ENCODE measurements around the gene GPANK1. TPM values are rescaled to one million over a fixed set of nuclear protein-coding genes. Genes with fewer than 3 reads are reported as not detected.

GPANK1 gene
- total and polyA plus RNA-seq, 9 of the 15 experiments (the other 6 are each of a cell fraction or from before 2014, with no cell fraction given), result 32.2 to 111 (median 46.3) TPM

DNA sequence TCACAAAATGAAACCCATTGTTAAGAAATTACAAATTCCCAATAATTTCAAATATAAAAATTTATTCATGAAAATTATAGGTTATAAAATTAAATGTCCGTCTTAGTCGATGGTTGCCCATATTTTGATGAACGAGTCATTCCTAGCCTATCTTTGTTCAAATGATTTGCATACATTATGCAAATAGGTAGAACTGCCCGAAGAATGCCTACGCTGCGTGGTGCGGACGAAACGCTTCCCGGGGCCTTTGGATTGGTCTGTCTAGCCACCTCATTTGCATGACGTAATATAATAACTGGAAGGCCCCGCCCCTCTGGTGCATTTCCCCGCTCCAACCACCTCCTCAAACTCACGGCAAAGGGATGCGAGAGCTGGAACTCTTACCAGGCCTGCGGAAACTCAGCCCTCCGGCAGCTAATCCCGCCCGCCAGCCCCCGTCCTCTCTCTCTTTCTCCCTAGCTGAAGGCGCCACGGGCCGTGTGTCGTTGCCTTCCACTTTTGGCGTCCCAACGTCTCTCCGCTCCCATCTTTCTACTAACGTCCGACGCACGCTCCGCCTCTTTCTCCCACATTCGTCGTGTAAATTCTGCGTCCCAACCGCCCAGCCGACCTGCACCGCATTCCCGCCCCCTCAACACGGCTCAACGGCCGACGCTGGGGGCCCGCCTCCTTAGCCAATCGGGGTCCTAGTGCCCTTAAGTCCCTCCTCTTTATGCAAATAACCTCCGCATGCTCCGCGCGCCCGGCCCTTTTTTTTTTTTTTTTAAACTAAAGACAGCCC, 44.8 kb downstream of the GPANK1 start (continued):
- TF ChIP-seq ZNF318 (IDR thresholded peaks at IDR 0.05; ENCODE audit: borderline replicate concordance in 1 of 2, low read depth in 1 of 2) (peak in 1 of 2 experiments; percentile 72; a peak in 2 of 4 replicates), E2F6 (IDR thresholded peaks at IDR 0.05; ENCODE audit: borderline replicate concordance in 1 of 2, extremely low read depth in 1 of 2, insufficient read depth in 1 of 2, insufficient read length in 1 of 2, low read depth in 1 of 2, low read length in 1 of 2, poor library complexity in 1 of 2, severe bottlenecking in 1 of 2) (peak; percentile 95 to 97), DPF2 (IDR thresholded peaks at IDR 0.05) (peak; percentile 65), FOXM1 (IDR thresholded peaks at IDR 0.05; ENCODE audit: low read depth) (peak; percentile 92), FOXM1 (CRISPR knock-in tag; IDR thresholded peaks at IDR 0.05; ENCODE audit: low read depth) (peak; percentile 33; the same call in 1 of the 2 replicates), POLR3A (IDR thresholded peaks at IDR 0.05; ENCODE audit: borderline replicate concordance, extremely low read depth, insufficient read depth, insufficient read length) (no peak), MECOM (CRISPR knock-in tag; IDR thresholded peaks at IDR 0.05) (no peak), MAX (CRISPR knock-in tag; IDR thresholded peaks at IDR 0.05) (peak; percentile 86), THRAP3 (IDR thresholded peaks at IDR 0.05; ENCODE audit: borderline replicate concordance) (no peak), ZNF589 (CRISPR knock-in tag; IDR thresholded peaks at IDR 0.05; ENCODE audit: low read depth) (no peak), ASH1L (IDR thresholded peaks at IDR 0.05; ENCODE audit: borderline replicate concordance, low read depth, partially characterized antibody) (no peak), ERF (CRISPR knock-in tag; IDR thresholded peaks at IDR 0.05) (peak; percentile 96)
